Measurements from ENCODE around the gene AFAP1. TPM values are rescaled to one million over a fixed set of nuclear protein-coding genes. Genes with fewer than 3 reads are reported as not detected.

AFAP1 gene
- total RNA-seq, 1 experiment from 2014 or later, result 23.6 TPM

DNA sequence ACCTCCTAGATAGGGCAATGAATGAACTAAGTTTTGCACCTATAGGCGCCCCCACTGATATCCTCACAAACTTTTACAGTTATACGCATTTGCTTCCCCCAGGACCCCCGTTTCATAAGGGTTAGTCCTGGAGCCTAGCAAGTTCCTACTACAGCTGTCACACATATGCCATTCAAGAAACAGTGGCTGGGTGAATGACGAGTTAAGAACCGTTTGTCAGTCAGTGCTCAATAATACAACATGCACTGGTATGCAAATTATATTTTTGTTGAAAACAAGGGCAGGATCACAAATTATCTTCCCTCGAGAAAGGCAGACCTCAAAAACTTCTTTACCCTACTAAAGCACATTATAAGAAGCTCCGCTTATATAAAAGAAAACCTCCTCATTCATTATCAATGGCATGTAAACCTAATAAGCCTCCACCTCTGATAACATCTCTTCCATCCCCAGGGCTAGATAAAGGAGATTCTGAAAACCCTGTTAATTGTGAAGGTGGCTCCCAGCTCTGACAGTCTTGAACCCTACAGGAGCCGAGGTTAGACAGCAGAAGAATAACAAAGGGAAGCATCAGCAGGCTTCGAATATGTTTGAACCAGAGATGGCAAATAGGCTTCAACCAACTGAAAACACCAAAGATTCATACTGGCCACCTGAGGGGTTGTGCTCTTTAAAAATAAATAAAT lies 40.3 kb downstream of the AFAP1 start (continued):
- TF ChIP-seq MAX (CRISPR knock-in tag; IDR thresholded peaks at IDR 0.05) (no peak), HMGXB4 (CRISPR knock-in tag; IDR thresholded peaks at IDR 0.05) (no peak), GTF2I (CRISPR knock-in tag; conservative IDR thresholded peaks at IDR 0.05) (no peak), ZNF232 (CRISPR knock-in tag; IDR thresholded peaks at IDR 0.05) (no peak), KAT7 (CRISPR knock-in tag; IDR thresholded peaks at IDR 0.05; ENCODE audit: borderline replicate concordance) (no peak), ARID4B (CRISPR knock-in tag; IDR thresholded peaks at IDR 0.05; ENCODE audit: borderline replicate concordance) (no peak), ZNF219 (CRISPR knock-in tag; IDR thresholded peaks at IDR 0.05; ENCODE audit: borderline replicate concordance) (no peak)
- TF ChIP-seq, protein P1, sequence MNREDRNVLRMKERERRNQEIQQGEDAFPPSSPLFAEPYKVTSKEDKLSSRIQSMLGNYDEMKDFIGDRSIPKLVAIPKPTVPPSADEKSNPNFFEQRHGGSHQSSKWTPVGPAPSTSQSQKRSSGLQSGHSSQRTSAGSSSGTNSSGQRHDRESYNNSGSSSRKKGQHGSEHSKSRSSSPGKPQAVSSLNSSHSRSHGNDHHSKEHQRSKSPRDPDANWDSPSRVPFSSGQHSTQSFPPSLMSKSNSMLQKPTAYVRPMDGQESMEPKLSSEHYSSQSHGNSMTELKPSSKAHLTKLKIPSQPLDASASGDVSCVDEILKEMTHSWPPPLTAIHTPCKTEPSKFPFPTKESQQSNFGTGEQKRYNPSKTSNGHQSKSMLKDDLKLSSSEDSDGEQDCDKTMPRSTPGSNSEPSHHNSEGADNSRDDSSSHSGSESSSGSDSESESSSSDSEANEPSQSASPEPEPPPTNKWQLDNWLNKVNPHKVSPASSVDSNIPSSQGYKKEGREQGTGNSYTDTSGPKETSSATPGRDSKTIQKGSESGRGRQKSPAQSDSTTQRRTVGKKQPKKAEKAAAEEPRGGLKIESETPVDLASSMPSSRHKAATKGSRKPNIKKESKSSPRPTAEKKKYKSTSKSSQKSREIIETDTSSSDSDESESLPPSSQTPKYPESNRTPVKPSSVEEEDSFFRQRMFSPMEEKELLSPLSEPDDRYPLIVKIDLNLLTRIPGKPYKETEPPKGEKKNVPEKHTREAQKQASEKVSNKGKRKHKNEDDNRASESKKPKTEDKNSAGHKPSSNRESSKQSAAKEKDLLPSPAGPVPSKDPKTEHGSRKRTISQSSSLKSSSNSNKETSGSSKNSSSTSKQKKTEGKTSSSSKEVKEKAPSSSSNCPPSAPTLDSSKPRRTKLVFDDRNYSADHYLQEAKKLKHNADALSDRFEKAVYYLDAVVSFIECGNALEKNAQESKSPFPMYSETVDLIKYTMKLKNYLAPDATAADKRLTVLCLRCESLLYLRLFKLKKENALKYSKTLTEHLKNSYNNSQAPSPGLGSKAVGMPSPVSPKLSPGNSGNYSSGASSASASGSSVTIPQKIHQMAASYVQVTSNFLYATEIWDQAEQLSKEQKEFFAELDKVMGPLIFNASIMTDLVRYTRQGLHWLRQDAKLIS (CRISPR knock-in tag; IDR thresholded peaks at IDR 0.05; ENCODE audit: borderline replicate concordance), result no peak
- TF ChIP-seq, protein P2, sequence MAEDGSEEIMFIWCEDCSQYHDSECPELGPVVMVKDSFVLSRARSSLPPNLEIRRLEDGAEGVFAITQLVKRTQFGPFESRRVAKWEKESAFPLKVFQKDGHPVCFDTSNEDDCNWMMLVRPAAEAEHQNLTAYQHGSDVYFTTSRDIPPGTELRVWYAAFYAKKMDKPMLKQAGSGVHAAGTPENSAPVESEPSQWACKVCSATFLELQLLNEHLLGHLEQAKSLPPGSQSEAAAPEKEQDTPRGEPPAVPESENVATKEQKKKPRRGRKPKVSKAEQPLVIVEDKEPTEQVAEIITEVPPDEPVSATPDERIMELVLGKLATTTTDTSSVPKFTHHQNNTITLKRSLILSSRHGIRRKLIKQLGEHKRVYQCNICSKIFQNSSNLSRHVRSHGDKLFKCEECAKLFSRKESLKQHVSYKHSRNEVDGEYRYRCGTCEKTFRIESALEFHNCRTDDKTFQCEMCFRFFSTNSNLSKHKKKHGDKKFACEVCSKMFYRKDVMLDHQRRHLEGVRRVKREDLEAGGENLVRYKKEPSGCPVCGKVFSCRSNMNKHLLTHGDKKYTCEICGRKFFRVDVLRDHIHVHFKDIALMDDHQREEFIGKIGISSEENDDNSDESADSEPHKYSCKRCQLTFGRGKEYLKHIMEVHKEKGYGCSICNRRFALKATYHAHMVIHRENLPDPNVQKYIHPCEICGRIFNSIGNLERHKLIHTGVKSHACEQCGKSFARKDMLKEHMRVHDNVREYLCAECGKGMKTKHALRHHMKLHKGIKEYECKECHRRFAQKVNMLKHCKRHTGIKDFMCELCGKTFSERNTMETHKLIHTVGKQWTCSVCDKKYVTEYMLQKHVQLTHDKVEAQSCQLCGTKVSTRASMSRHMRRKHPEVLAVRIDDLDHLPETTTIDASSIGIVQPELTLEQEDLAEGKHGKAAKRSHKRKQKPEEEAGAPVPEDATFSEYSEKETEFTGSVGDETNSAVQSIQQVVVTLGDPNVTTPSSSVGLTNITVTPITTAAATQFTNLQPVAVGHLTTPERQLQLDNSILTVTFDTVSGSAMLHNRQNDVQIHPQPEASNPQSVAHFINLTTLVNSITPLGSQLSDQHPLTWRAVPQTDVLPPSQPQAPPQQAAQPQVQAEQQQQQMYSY (CRISPR knock-in tag; IDR thresholded peaks at IDR 0.05), result no peak

DNA sequence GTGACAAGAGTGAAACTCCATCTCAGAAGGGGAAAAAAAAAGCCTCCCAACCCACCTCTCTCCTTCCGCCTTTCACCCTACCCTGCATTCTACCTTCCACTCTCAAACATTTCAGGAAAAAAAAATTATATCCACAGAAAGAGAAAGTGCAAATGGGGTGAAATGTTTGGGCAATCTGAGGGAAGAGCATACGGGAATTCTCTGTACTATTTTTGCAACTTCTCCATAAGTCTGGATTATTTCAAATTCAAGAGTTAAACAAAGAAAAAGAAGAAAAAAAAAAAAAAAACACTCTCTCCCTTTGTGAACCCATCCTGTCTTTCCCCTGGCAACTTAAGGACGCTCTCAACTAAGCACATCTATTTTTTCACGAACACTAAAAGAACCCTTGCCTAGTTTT lies 41.3 kb downstream of the AFAP1 start:
- H3K9me3 Mint-ChIP-seq, result no peaks in the 10 kb centered on the region
- POLR2A ChIA-PET, result interaction anchor here (0.7 kb wide), 1 partner anchor 70 kb away, joined by 4 read pairs; no protein-coding TSS in a partner anchor
- ATAC-seq, result no peak
- H3K4me3 Mint-ChIP-seq, result no peak overlapping the region
- no peak overlapping the region for H3K27ac Mint-ChIP-seq
- H3K4me1 Mint-ChIP-seq, result peaks cover 73% of the 10 kb centered on the region
- no peaks in the 10 kb centered on the region for H3K36me3 Mint-ChIP-seq
- CTCF ChIA-PET, result no interaction called here
- no peak for DNase-seq (ENCODE audit: low spot score)
- H3K27me3 Mint-ChIP-seq (ENCODE audit: low read depth), result no peaks in the 10 kb centered on the region; the same call in 1 of the 2 replicates
- TF ChIP-seq E2F4 (CRISPR knock-in tag; IDR thresholded peaks at IDR 0.05; ENCODE audit: borderline replicate concordance, low read depth) (no peak), ERG (CRISPR knock-in tag; IDR thresholded peaks at IDR 0.05) (no peak), NFYB (CRISPR knock-in tag; conservative IDR thresholded peaks at IDR 0.05; ENCODE audit: low read depth) (no peak)
- TF ChIP-seq, protein P3, sequence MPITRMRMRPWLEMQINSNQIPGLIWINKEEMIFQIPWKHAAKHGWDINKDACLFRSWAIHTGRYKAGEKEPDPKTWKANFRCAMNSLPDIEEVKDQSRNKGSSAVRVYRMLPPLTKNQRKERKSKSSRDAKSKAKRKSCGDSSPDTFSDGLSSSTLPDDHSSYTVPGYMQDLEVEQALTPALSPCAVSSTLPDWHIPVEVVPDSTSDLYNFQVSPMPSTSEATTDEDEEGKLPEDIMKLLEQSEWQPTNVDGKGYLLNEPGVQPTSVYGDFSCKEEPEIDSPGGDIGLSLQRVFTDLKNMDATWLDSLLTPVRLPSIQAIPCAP (CRISPR knock-in tag; IDR thresholded peaks at IDR 0.05), result no peak
